ENCODE measurements around the gene NOL4.

The NOL4 gene

DNA sequence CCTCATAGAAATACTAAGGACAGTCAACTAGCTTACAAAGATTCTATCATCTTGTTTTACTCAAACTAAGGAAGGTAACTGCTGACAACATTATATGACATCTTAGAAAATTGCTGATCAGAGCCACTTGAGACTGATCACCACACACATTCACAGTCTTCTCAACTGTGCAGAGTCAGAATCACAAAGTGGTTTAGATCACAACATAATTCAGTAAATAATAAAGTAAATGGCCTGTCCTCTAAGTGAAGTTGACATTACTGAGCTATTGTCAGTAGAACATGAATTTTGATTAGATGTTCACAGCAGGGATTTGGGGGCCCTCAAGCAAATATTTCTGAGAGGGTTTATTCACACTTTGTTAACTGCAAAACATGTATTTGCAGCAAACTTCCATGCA lies 28.5 kb downstream of the NOL4 start:
- no peak for DNase-seq (ENCODE audit: low read depth, low spot score)
- H3K27ac ChIP-seq = no peak overlapping the region

DNA sequence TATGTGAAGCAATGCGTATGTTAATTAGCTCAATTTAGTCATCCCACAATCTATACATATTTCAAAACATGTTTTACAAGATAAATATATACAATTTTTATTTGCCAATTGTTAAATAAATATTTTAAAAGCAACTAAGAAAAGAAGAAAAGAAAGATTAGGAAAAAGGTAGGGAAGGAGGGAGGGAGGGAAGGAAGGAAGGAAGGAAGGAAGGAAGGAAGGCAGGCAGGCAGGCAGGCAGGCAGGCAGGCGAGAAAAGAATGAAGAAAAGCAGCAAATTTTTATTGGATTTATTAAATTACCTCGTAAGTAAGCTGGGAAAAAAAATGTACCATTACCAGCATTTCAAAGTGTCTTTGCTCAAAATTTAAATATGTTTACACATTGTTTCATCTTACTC lies 30.5 kb downstream of the NOL4 start:
- no peak for DNase-seq (ENCODE audit: low read depth, low spot score)
- no peak overlapping the region for H3K27ac ChIP-seq

DNA sequence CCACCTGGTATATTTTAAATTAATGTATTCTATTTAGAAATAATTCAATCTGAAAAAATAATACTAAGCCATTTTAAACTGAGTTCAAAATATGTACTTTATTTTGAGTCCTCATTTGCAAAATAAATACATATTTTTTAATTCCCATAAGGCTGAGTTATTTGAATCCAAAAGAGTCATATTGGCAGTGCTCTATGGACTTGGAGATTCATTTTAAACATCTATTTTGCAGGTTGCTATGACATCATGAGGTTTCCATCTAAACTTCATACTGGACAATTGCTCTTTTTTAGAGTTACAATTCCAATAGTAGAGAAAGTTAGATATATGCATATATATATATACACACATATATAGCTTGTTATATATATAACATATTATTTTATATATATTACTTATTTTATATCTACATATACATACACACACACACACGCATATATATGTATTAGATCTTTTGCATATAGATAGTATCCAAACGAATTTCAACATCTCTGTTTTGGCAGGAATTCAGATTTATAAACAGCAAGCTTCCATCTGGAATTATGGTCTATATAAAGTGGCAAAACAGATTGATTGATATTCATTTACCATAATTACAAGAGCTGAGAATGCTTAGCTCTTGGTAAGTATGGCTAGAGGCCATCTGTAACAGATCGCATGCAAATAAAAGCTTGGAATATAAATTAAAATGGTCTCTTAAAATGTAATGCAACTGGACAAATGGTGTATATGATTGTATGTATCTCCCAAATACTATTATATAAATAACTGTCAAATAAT lies 34.9 kb downstream of the NOL4 start:
- DNase-seq (ENCODE audit: low read depth, low spot score) = no peak

More for the DNA sequence above, 34.9 kb downstream of the NOL4 start:
- no peak overlapping the region for H3K27ac ChIP-seq
